ENCODE results near the gene SUPT3H.

DNA sequence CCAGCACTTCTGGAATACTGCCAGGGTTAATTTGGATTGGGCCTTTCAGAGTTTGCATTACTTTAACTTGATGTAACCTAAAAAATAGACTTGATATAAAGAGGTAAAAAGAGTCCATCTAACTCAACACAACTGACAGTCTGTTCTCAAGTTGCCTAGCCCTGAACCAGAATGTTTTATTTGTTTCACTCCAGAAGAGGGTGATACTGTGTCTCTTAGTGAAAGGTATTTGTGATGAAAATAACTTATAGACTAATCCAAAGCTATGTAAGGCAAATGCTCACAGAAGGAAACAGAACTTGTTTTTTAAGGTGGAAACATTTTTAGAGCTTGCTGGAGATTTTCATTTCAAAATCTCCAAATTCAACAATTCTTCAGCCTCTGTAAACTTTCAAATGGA is 518.7 kb downstream of the SUPT3H start:
- TF ChIP-seq CTCF (IDR thresholded peaks at IDR 0.05), result no peak
- TF ChIP-seq EP300 (IDR thresholded peaks at IDR 0.05; ENCODE audit: low read depth), result no peak
- TF ChIP-seq POLR2A (IDR thresholded peaks at IDR 0.05), result no peak
- no peak for TF ChIP-seq POLR2AphosphoS5 (IDR thresholded peaks at IDR 0.05)

Data from transverse colon (tissue), 4 donors.